HG02610 (cell line): ENCODE results near the gene IQGAP2.
A peak's percentile ranks its signal among the peaks of the same experiment; 100 is the strongest.
"Not testable (repeated sequence)": the region's sequence is repeated elsewhere in the genome, so short reads cannot be mapped to it uniquely, and the experiment has no call there.

Experiments used
- ATAC-seq: cut with Tn5 transposase; IDR thresholded peaks from one replicate; pipeline ENCODE4 v1.9.1; 2021; ENCODE audit warnings: mild to moderate bottlenecking, moderate library complexity; ENCODE audit not compliant: unreplicated experiment

IQGAP2 gene

GRCh38 chr5:76499507-76500161 lies 96.5 kb downstream of the IQGAP2 start:
- ATAC-seq, result no peak

DNA sequence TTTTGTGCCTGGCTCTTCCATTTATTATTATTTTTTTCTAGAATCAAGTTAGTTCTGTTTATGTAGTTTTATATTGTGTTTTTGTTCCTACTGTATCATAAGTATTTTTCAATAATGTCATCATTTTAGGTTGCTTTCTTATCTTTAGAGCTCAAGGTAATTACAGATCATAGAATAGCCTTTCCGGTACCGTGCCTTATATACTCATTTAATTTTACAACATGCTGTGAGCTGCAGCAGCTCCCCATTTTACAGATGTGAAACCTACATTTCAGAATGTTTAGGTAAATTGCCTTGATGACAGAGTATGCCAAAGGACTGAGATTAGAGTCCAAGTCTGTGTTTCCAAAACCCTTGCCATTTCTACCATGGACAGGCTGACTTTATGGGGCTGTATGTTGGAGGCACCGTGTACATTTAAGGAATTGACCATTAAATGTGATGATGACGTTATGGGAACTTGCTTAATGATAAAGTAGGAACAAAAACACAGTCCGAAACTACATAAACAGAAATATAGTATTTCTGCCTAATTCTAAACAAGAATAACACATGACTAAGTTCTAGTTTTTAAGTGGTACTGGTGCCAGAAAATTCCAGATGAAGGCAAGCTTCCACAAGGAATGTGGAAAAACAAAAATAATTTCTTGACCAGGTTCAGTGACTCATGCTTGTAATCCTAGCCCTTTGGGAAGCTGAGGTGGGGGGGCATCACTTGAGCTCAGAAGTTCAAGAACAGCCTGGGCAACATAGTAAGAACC lies 97.7 kb downstream of the IQGAP2 start:
- ATAC-seq, result no peak

- ATAC-seq, result no peak
These were observed 100.8 kb downstream of the IQGAP2 start for GRCh38 chr5:76503929-76504328.

DNA sequence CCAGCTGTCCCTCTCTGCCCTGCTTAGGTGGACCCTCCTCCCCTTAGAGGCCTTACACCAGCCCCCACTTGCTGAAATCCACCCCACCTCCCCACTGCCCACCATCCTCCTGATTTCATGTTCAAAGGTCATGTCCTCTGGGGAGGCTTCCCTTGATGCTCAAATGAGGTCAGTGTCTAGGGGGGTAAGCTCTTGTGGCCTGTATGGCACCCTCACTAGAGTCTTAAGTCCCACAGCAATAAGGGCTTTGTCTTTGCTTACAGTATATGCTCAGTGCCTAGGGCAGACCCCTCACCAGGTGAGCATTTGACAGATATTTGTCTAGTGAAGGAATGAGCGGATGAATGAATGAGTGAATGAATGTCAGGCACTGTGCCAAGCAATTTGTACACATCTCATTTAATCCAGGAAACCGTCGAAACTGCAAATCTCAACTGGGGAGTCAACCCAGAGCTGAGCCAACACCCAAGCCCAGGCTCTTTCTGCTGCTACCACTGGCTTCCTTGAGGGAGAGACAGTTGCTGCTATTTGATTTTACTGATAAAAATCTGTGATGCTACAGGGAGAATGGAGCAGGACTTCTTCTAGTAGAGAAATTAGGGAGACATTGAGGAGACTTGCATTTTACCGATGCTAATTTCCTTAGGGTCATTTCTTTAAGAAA lies 101.9 kb downstream of the IQGAP2 start:
- no peak for ATAC-seq

DNA sequence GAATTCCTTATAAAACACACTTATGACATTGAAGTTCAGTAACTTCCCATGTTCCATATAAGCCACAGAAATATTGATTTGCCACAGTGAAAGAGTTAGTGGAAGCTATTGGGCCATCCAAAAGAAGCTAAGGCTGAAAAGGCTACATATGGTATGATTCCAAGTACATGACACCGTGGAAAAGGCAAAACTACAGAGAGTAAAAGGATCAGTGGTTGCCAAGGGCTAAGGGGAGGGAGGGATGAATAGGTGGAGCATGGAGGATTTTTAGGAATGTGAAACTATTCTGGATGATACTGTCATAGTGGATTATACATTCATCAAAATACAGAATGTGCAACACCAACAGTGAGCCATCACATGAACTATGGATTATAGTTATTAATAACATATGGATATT lies 110.4 kb downstream of the IQGAP2 start:
- no peak for ATAC-seq

- no peak for ATAC-seq
These were observed 111.2 kb downstream of the IQGAP2 start for GRCh38 chr5:76514292-76514691.

- ATAC-seq, result no peak
These were observed 111.6 kb downstream of the IQGAP2 start for GRCh38 chr5:76514713-76515112.

DNA sequence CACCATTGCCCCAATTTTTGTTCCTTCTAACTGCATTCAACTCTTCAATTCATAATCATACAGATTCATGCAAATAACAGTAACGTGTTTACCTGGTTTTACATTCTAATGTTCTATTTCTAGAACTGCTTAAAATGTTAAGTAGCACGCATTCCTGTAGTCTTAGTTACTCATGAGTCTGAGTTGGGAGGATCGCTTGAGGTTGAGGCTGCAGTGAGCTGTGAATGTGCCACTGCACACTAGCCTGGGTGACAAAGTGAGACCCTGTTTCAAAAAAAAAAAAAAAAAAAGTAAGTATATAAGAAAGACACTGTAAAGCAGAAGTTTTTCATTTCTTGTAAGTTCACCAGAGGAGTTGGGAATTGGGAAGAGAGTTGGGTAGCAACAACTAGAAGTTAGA lies 114.2 kb downstream of the IQGAP2 start:
- no peak for ATAC-seq

DNA sequence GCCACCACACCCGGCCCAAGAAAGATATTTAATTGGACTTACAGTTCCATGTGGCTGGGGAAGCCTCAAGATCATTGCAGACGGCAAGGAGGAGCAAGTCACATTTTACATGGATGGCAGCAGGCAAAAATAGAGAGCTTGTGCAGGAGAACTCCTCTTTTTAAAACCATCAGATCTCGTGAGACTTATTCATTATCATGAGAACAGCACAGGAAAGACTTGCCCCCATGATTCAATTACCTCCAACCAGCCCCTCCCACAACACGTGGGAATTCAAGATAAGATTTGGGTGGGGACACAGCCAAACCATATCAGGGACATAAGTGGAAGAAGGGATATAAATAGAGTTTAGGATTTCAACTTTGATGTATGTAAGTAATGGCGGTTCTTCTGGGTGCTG lies 115.2 kb downstream of the IQGAP2 start:
- ATAC-seq, result not testable (repeated sequence)

GRCh38 chr5:76521240-76521758 lies 118.2 kb downstream of the IQGAP2 start:
- ATAC-seq, result peak; percentile 85

GRCh38 chr5:76522103-76522935 lies 119.2 kb downstream of the IQGAP2 start:
- no peak for ATAC-seq

DNA sequence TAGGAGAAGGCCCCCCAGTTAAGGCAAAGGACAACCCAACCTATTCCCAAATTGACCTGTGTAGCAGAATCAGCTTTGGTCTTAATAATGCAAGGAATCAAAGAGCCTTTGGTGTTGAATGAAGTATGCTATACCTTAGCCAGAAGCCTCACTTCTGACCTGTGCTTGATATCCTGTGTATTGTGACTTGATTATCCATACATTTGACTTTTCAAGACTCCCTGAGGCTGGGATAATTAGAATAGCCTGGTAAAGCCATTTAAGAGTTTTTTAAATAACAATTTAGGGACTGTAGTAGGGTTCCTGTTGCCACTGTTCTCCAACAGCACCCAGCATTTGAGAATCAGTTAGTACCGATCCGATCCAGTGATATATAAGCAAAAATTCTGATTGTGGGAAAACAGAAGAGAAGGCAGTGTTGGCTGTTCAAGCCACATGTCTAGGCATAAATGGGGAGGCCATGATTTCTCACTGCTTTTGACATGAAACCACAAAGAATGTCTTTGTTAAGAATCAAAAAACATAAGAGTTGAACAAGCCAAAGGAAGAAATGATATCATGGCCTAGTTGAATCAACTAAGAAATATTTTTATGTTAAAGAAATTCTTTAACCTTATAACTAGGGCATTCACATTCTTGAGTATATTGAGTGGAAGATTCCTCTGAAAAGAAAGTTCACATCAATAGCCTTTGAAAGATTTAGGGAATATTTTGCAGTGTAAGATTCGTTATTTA lies 121.2 kb downstream of the IQGAP2 start:
- no peak for ATAC-seq

GRCh38 chr5:76524868-76525267 lies 121.8 kb downstream of the IQGAP2 start:
- no peak for ATAC-seq

DNA sequence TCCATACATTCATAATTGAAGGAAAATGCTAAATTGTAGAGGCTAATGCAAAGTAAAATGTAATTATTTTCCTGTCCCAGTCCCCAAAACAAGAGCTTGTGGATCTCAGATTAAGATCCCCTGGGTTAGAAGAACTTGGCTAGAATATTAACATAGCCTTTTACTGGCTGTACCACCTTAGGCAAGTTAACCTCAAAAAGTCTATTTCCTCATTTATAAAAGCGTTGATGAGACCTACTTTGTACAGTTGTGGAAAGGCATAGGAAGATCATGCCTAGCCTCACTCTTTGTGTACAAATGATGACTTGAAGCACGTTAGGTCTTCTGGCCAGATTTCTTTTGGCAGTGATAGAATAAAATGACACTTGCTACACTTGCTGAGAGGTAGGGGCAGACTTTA lies 122.9 kb downstream of the IQGAP2 start:
- no peak for ATAC-seq

DNA sequence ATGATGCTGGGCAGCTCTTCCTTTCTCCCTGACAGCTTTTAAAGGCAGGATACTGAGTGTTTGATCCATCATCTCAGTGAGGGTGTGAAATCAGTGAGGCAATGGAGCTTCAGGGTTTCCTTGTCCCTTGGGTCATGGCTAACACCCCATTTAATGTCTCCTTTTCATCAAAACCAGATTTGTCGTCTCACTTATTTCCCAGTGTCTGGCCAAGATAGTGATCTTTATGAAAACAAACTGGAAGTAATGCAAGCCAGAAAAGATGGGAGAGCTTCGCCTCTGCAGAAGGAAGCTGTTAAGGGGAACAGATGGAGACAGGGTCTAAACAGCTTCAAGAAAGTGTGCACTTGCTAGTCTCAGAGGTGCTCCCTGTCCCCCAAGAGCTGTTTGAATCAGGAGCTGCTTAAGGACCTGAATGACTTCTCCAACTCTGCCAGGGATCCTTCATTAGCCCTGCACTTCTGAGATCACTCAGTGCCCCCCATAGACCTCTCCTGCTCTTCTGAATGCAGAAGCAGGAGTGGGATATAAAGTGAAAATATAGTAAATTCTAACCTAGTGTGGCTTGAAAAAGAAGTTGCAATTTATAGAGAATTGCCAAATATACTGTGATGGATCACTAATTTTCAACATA lies 124.0 kb downstream of the IQGAP2 start:
- no peak for ATAC-seq

DNA sequence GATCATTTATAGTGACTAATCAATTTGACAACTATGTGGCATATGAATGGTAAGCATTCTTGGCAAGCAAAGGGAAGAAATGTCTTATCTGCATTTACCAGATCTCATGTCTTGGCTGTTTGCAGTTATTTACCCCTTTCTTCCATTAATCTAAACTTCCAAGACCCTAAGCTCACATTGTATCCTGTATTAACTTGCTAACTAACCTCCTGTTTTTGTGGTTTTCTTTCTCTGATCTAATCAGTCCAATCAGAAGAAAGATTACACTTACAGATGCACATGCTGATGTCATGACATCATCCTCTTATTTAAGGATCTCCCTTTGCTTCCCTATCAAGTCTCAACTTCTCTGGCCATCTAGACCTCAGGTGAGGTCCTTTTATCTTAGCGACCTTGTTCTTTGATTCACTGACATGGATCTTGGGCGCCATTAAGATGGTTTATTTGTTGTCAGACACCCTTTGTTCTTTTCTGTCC lies 124.6 kb downstream of the IQGAP2 start:
- ATAC-seq, result no peak

DNA sequence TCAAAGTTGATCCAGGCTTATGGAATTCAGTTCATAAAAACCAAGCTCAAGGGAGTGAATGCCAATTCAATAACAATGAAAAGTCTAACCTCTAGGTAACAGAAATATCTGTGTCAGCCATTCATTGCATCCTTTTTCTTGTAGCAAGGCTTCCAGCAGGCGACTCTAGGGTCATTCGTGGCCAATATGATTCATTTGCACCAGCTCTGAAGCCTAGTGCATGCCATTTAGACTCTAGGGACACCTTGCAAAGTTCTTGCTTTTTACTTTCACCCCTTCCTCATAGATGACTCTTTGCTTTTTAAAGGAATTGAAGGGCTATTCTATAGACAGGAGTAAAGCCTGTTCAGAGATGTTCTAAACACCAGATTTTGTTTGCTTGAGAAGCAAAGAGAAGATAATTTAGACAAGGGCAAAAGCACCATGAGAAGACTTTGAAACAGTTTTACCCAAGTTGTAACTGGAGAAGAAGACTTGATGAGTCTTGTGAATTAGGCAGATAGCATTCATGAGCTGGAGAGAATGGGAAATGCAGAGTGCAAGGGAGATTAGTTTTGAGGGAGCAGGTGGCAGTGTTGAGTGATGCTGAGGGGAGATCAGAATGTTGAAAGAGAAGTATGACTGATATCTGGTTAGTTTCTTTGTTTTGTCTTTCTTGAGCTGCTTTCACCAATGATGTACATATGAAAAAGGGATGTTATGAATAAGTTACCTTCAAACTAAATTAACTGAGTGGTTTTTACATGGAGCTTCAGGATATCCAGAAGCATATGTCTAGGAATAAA lies 125.7 kb downstream of the IQGAP2 start:
- no peak for ATAC-seq

GRCh38 chr5:76529464-76530344 lies 126.6 kb downstream of the IQGAP2 start:
- ATAC-seq, result no peak
